Measurements from ENCODE around the gene CTSE. TPM values are rescaled to one million over a fixed set of nuclear protein-coding genes. Genes with fewer than 3 reads are reported as not detected.

The CTSE gene
- total and polyA plus RNA-seq, 3 experiments from 2014 or later, result not detected

- Mint-ChIP-seq H3K4me1 (peaks cover 6 to 18% (median 9%) of the 10 kb centered on the region in 3 donors), H3K27me3 (peaks cover 1 to 7% of the 10 kb centered on the region in 2 donors), H3K4me3 (no peak overlapping the region), H3K9me3 (no peaks in the 10 kb centered on the region), H3K27ac (no peak overlapping the region), H3K36me3 (no peaks in the 10 kb centered on the region)
- Histone ChIP-seq H3K9me3 (ENCODE audit: low read length) (no peaks in the 10 kb centered on the region), H3K36me3 (ENCODE audit: insufficient read depth, low read length) (no peaks in the 10 kb centered on the region), H3K27me3 (ENCODE audit: insufficient read depth, low read length, poor library complexity, severe bottlenecking) (no peaks in the 10 kb centered on the region), H3K4me3 (ENCODE audit: low read length) (no peak overlapping the region), H3K27ac (ENCODE audit: low read depth, low read length) (no peak overlapping the region), H3K4me1 (ENCODE audit: insufficient read depth, low read length) (no peaks in the 10 kb centered on the region)
- ChIA-PET POLR2A (no interaction called here), CTCF (interaction anchor here (1.4 kb wide), 1 partner anchor 92 kb away, joined by 4 read pairs; no protein-coding TSS in a partner anchor)
- no peak for DNase-seq
Observed at GRCh38 chr1:206014601-206015000, 9.1 kb downstream of the CTSE start.

GRCh38 chr1:206013026-206013795 is 10.5 kb downstream of the CTSE start:
- Mint-ChIP-seq H3K36me3 (no peaks in the 10 kb centered on the region), H3K9me3 (no peaks in the 10 kb centered on the region), H3K27me3 (peaks cover 0 to 1% of the 10 kb centered on the region in 2 donors), H3K27ac (no peak overlapping the region), H3K4me1 (peaks cover 6 to 18% (median 9%) of the 10 kb centered on the region in 3 donors), H3K4me3 (no peak overlapping the region)
- CTCF ChIA-PET, result no interaction called here
- H3K36me3 ChIP-seq (ENCODE audit: insufficient read depth, low read length), result no peaks in the 10 kb centered on the region
- H3K4me1 ChIP-seq (ENCODE audit: insufficient read depth, low read length), result no peaks in the 10 kb centered on the region
- H3K4me3 ChIP-seq (ENCODE audit: low read length), result no peak overlapping the region
- H3K9me3 ChIP-seq (ENCODE audit: low read length), result no peaks in the 10 kb centered on the region
- POLR2A ChIA-PET, result no interaction called here
- H3K27me3 ChIP-seq (ENCODE audit: insufficient read depth, low read length, poor library complexity, severe bottlenecking), result no peaks in the 10 kb centered on the region
- no peak overlapping the region for H3K27ac ChIP-seq (ENCODE audit: low read depth, low read length)
- no peak for DNase-seq

- POLR2A ChIA-PET, result no interaction called here
- H3K9me3 Mint-ChIP-seq, result no peaks in the 10 kb centered on the region
- CTCF ChIA-PET, result no interaction called here
- Histone ChIP-seq H3K27ac (ENCODE audit: low read depth, low read length) (no peak overlapping the region), H3K4me3 (ENCODE audit: low read length) (no peak overlapping the region), H3K27me3 (ENCODE audit: insufficient read depth, low read length, poor library complexity, severe bottlenecking) (no peaks in the 10 kb centered on the region), H3K36me3 (ENCODE audit: insufficient read depth, low read length) (no peaks in the 10 kb centered on the region), H3K4me1 (ENCODE audit: insufficient read depth, low read length) (no peaks in the 10 kb centered on the region), H3K9me3 (ENCODE audit: low read length) (no peaks in the 10 kb centered on the region)
- peak overlapping the region in 4 of 8 donors; percentile 1 to 84 (median 58) for H3K27ac Mint-ChIP-seq
- H3K4me1 Mint-ChIP-seq, result peaks cover 6 to 18% (median 9%) of the 10 kb centered on the region in 3 donors
- H3K27me3 Mint-ChIP-seq, result peaks cover 1 to 3% of the 10 kb centered on the region in 2 donors
- H3K4me3 Mint-ChIP-seq, result peak overlapping the region in 3 of 7 donors; percentile 46 to 54 (median 52)
- DNase-seq, result peak in 2 of 5 donors; percentile 29 to 39
- no peaks in the 10 kb centered on the region for H3K36me3 Mint-ChIP-seq
Observed at GRCh38 chr1:206012086-206012859, 11.4 kb downstream of the CTSE start.

GRCh38 chr1:206011057-206011456 is 12.6 kb downstream of the CTSE start:
- Mint-ChIP-seq H3K4me3 (no peak overlapping the region), H3K36me3 (no peaks in the 10 kb centered on the region), H3K4me1 (peaks cover 6 to 18% (median 9%) of the 10 kb centered on the region in 3 donors), H3K27ac (peak overlapping the region in 1 of 8 donors; percentile 25), H3K9me3 (no peaks in the 10 kb centered on the region), H3K27me3 (peaks cover 4 to 12% of the 10 kb centered on the region in 2 donors)
- H3K4me1 ChIP-seq (ENCODE audit: insufficient read depth, low read length), result no peaks in the 10 kb centered on the region
- POLR2A ChIA-PET, result no interaction called here
- no peaks in the 10 kb centered on the region for H3K27me3 ChIP-seq (ENCODE audit: insufficient read depth, low read length, poor library complexity, severe bottlenecking)
- CTCF ChIA-PET, result no interaction called here
- no peak overlapping the region for H3K27ac ChIP-seq (ENCODE audit: low read depth, low read length)
- DNase-seq, result no peak
- no peaks in the 10 kb centered on the region for H3K9me3 ChIP-seq (ENCODE audit: low read length)
- no peaks in the 10 kb centered on the region for H3K36me3 ChIP-seq (ENCODE audit: insufficient read depth, low read length)
- H3K4me3 ChIP-seq (ENCODE audit: low read length), result no peak overlapping the region

- POLR2A ChIA-PET, result no interaction called here
- H3K27ac Mint-ChIP-seq, result no peak overlapping the region
- H3K27me3 ChIP-seq (ENCODE audit: insufficient read depth, low read length, poor library complexity, severe bottlenecking), result no peaks in the 10 kb centered on the region
- H3K4me1 ChIP-seq (ENCODE audit: insufficient read depth, low read length), result no peaks in the 10 kb centered on the region
- H3K27ac ChIP-seq (ENCODE audit: low read depth, low read length), result no peak overlapping the region
- no peaks in the 10 kb centered on the region for H3K36me3 ChIP-seq (ENCODE audit: insufficient read depth, low read length)
- H3K9me3 Mint-ChIP-seq, result no peaks in the 10 kb centered on the region
- CTCF ChIA-PET, result no interaction called here
- peaks cover 7 to 18% of the 10 kb centered on the region in 2 donors for H3K27me3 Mint-ChIP-seq
- no peaks in the 10 kb centered on the region for H3K9me3 ChIP-seq (ENCODE audit: low read length)
- DNase-seq, result no peak
- no peak overlapping the region for H3K4me3 Mint-ChIP-seq
- no peak overlapping the region for H3K4me3 ChIP-seq (ENCODE audit: low read length)
- peaks cover 6 to 18% (median 9%) of the 10 kb centered on the region in 3 donors for H3K4me1 Mint-ChIP-seq
- no peaks in the 10 kb centered on the region for H3K36me3 Mint-ChIP-seq
Observed at GRCh38 chr1:206010060-206010459, 13.6 kb downstream of the CTSE start.

GRCh38 chr1:206006946-206007345 is 16.7 kb downstream of the CTSE start:
- no peak overlapping the region for H3K27ac Mint-ChIP-seq
- Histone ChIP-seq H3K36me3 (ENCODE audit: insufficient read depth, low read length) (no peaks in the 10 kb centered on the region), H3K27me3 (ENCODE audit: insufficient read depth, low read length, poor library complexity, severe bottlenecking) (no peaks in the 10 kb centered on the region), H3K9me3 (ENCODE audit: low read length) (no peaks in the 10 kb centered on the region), H3K27ac (ENCODE audit: low read depth, low read length) (no peak overlapping the region), H3K4me3 (ENCODE audit: low read length) (no peak overlapping the region), H3K4me1 (ENCODE audit: insufficient read depth, low read length) (no peaks in the 10 kb centered on the region)
- ChIA-PET POLR2A (no interaction called here), CTCF (no interaction called here)
- peaks cover 2 to 4% (median 3%) of the 10 kb centered on the region in 3 donors for H3K4me1 Mint-ChIP-seq
- no peaks in the 10 kb centered on the region for H3K9me3 Mint-ChIP-seq
- DNase-seq, result no peak
- no peaks in the 10 kb centered on the region for H3K36me3 Mint-ChIP-seq
- H3K4me3 Mint-ChIP-seq, result no peak overlapping the region
- peaks cover 9 to 18% of the 10 kb centered on the region in 2 donors for H3K27me3 Mint-ChIP-seq

GRCh38 chr1:206005778-206006180 is 17.9 kb downstream of the CTSE start:
- Histone ChIP-seq H3K27ac (ENCODE audit: low read depth, low read length) (no peak overlapping the region), H3K27me3 (ENCODE audit: insufficient read depth, low read length, poor library complexity, severe bottlenecking) (no peaks in the 10 kb centered on the region), H3K4me3 (ENCODE audit: low read length) (no peak overlapping the region), H3K9me3 (ENCODE audit: low read length) (no peaks in the 10 kb centered on the region), H3K36me3 (ENCODE audit: insufficient read depth, low read length) (no peaks in the 10 kb centered on the region), H3K4me1 (ENCODE audit: insufficient read depth, low read length) (no peaks in the 10 kb centered on the region)
- no peak for DNase-seq
- ChIA-PET POLR2A (no interaction called here), CTCF (no interaction called here)
- H3K9me3 Mint-ChIP-seq, result no peaks in the 10 kb centered on the region
- no peaks in the 10 kb centered on the region for H3K4me1 Mint-ChIP-seq
- H3K27ac Mint-ChIP-seq, result no peak overlapping the region
- peaks cover 9 to 18% of the 10 kb centered on the region in 2 donors for H3K27me3 Mint-ChIP-seq
- no peaks in the 10 kb centered on the region for H3K36me3 Mint-ChIP-seq
- H3K4me3 Mint-ChIP-seq, result no peak overlapping the region

GRCh38 chr1:206005234-206005633 is 18.5 kb downstream of the CTSE start:
- no peaks in the 10 kb centered on the region for H3K9me3 Mint-ChIP-seq
- no peaks in the 10 kb centered on the region for H3K9me3 ChIP-seq (ENCODE audit: low read length)
- no peak overlapping the region for H3K27ac ChIP-seq (ENCODE audit: low read depth, low read length)
- peaks cover 9 to 18% of the 10 kb centered on the region in 2 donors for H3K27me3 Mint-ChIP-seq
- H3K27me3 ChIP-seq (ENCODE audit: insufficient read depth, low read length, poor library complexity, severe bottlenecking), result no peaks in the 10 kb centered on the region
- peak overlapping the region in 1 of 8 donors; percentile 58 for H3K27ac Mint-ChIP-seq
- no peaks in the 10 kb centered on the region for H3K4me1 Mint-ChIP-seq
- ChIA-PET CTCF (no interaction called here), POLR2A (no interaction called here)
- H3K4me1 ChIP-seq (ENCODE audit: insufficient read depth, low read length), result no peaks in the 10 kb centered on the region
- no peak overlapping the region for H3K4me3 Mint-ChIP-seq
- no peaks in the 10 kb centered on the region for H3K36me3 ChIP-seq (ENCODE audit: insufficient read depth, low read length)
- no peak for DNase-seq
- H3K36me3 Mint-ChIP-seq, result no peaks in the 10 kb centered on the region
- no peak overlapping the region for H3K4me3 ChIP-seq (ENCODE audit: low read length)
